GM23248 (cell line): ENCODE measurements around the gene NAA16.

Experiments used
- EZH2 ChIP-seq: fragments of 200-600 bp; sonication (generic); IDR thresholded peaks from 2 replicates; pipeline ENCODE4 v1.6.1; 2018; ENCODE audit warnings: antibody characterized with exemption, mild to moderate bottlenecking; ENCODE audit not compliant: insufficient read depth, poor library complexity, severe bottlenecking
- EZH2phosphoT487 ChIP-seq: fragments of 200-600 bp; sonication (generic); IDR thresholded peaks from 2 replicates; pipeline ENCODE4 v1.6.1; 2018; ENCODE audit warnings: antibody characterized with exemption, moderate library complexity, mild to moderate bottlenecking, low read depth; ENCODE audit not compliant: insufficient read depth

- TF ChIP-seq EZH2phosphoT487 (no peak), EZH2 (no peak)
Measured at GRCh38 chr13:41409611-41410010, 98.5 kb downstream of the NAA16 start.
